GM20000 (cell line): ENCODE results near the gene EXOC5.

Experiments
- DNase-seq: peaks from one replicate; pipeline ENCODE4 v3.0.0; 2012; ENCODE audit warnings: low spot score
- CTCF ChIP-seq: IDR thresholded peaks from 2 replicates; pipeline ENCODE4 v1.5.1; 2012; ENCODE audit warnings: mild to moderate bottlenecking, control low read depth; ENCODE audit errors: extremely low read depth, missing control alignments

Gene EXOC5

GRCh38 chr14:57160333-57160732, 108.4 kb downstream of the EXOC5 start:
- no peak for DNase-seq
- TF ChIP-seq CTCF, result no peak

DNA sequence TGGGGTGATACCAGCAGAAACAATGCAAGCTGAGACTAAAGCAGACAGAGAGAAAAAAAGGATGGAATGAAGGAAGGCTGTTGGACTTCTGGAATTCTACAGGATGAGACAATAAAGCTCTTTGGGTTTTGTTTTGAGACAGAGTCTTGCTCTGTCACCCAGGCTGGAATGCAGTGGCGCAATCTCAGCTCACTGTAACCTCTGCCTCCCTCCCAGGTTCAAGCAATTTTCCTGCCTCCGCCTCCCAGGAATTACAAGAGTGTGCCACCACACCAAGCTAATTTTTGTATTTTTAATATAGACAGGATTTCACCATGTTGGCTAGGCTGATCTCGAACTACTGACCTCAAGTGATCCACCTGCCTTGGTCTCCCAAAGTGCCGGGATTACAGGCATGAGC, 115.4 kb downstream of the EXOC5 start:
- DNase-seq, result no peak
- no peak for TF ChIP-seq CTCF
